Mesenchymal stem cell (in vitro differentiated cells and primary cell): ENCODE results near the gene FAM89B.

ENCODE experiments used
- DNase-seq: peaks from one replicate; pipeline ENCODE4 v3.0.0-alpha.2; 2013
- H2AFZ ChIP-seq: one replicate; pipeline ENCODE4 v1.6.1; 2013; ENCODE audit warnings: low read depth, mild to moderate bottlenecking, control low read depth, inconsistent platforms, low read length, moderate library complexity
- H2AK5ac ChIP-seq: 2 replicates; pipeline ENCODE4 v1.6.1; 2013; ENCODE audit warnings: low read length, moderate library complexity, mild to moderate bottlenecking, inconsistent platforms; ENCODE audit not compliant: severe bottlenecking
- H2BK120ac ChIP-seq: one replicate; pipeline ENCODE4 v1.6.1; 2013; ENCODE audit warnings: low read depth, mild to moderate bottlenecking, inconsistent platforms, low read length, moderate library complexity
- H2BK12ac ChIP-seq, 2 experiments: one replicate each; pipeline ENCODE4 v1.6.1; 2013; ENCODE audit warnings: inconsistent platforms in 2 of 2, low read length in 2 of 2, mild to moderate bottlenecking in 2 of 2, moderate library complexity in 2 of 2, control low read depth in 1 of 2
- H2BK15ac ChIP-seq: one replicate; pipeline ENCODE4 v1.6.1; 2013; ENCODE audit warnings: mild to moderate bottlenecking, low read depth, inconsistent platforms; ENCODE audit not compliant: poor library complexity, severe bottlenecking
- H2BK5ac ChIP-seq: 2 replicates; pipeline ENCODE4 v1.6.1; 2013; ENCODE audit warnings: low read depth, mild to moderate bottlenecking, low read length, control low read depth, inconsistent platforms; ENCODE audit not compliant: poor library complexity, severe bottlenecking
- H3K14ac ChIP-seq, 2 experiments: one replicate each; pipeline ENCODE4 v1.6.1; 2013; ENCODE audit warnings: inconsistent platforms in 2 of 2, low read length in 2 of 2, control low read depth in 1 of 2, mild to moderate bottlenecking in 1 of 2, moderate library complexity in 1 of 2
- H3K18ac ChIP-seq, 2 experiments: one replicate each; pipeline ENCODE4 v1.6.1; 2013; ENCODE audit warnings: inconsistent platforms in 2 of 2, low read length in 2 of 2, control low read depth in 1 of 2, low read depth in 1 of 2, mild to moderate bottlenecking in 1 of 2
- H3K23ac ChIP-seq, 2 experiments: one replicate each; pipeline ENCODE4 v1.6.1; 2013; ENCODE audit warnings: inconsistent platforms in 2 of 2, low read length in 2 of 2, mild to moderate bottlenecking in 2 of 2, moderate library complexity in 2 of 2, control low read depth in 1 of 2
- H3K27ac ChIP-seq: 2 replicates; pipeline ENCODE4 v1.5.1; 2013; ENCODE audit warnings: mild to moderate bottlenecking, moderate library complexity, low read length, control low read depth, inconsistent platforms; ENCODE audit not compliant: poor library complexity, severe bottlenecking
- H3K27me3 ChIP-seq, 2 experiments: 2 replicates each; pipeline versions ENCODE4 v1.6.1 to v1.7.0; 2013; ENCODE audit warnings: low read length in 2 of 2, mild to moderate bottlenecking in 2 of 2, moderate library complexity in 2 of 2, control low read depth in 1 of 2, inconsistent platforms in 1 of 2; ENCODE audit not compliant: control insufficient read depth in 1 of 2, insufficient read depth in 1 of 2
- H3K36me3 ChIP-seq, 2 experiments: 2 replicates each; pipeline versions ENCODE4 v1.6.1 to v1.7.0; 2013; ENCODE audit warnings: low read length in 2 of 2, control low read depth in 1 of 2, inconsistent platforms in 1 of 2, low read depth in 1 of 2, mild to moderate bottlenecking in 1 of 2; ENCODE audit not compliant: insufficient read depth in 2 of 2, control insufficient read depth in 1 of 2
- H3K4ac ChIP-seq, 2 experiments: one replicate each; pipeline ENCODE4 v1.6.1; 2013; ENCODE audit warnings: inconsistent platforms in 2 of 2, low read length in 2 of 2, mild to moderate bottlenecking in 2 of 2, moderate library complexity in 2 of 2, control low read depth in 1 of 2, low read depth in 1 of 2
- H3K4me1 ChIP-seq: 2 replicates; pipeline ENCODE4 v1.6.1; 2013; ENCODE audit warnings: low read depth, low read length, control low read depth; ENCODE audit not compliant: control insufficient read depth, insufficient read depth
- H3K4me2 ChIP-seq: 2 replicates; pipeline ENCODE4 v1.6.1; 2013; ENCODE audit warnings: low read length, mild to moderate bottlenecking, inconsistent platforms; ENCODE audit not compliant: poor library complexity, severe bottlenecking
- H3K4me3 ChIP-seq, 2 experiments: 2 replicates each; pipeline versions ENCODE4 v1.5.1 to v1.7.0; 2013; ENCODE audit warnings: low read length in 2 of 2, mild to moderate bottlenecking in 2 of 2, control low read depth in 1 of 2, low read depth in 1 of 2; ENCODE audit not compliant: insufficient read depth in 1 of 2
- H3K79me1 ChIP-seq: replicated peaks from 2 replicates; pipeline ENCODE4 v1.6.1; 2013; ENCODE audit warnings: mild to moderate bottlenecking, control low read depth, low read length, inconsistent platforms; ENCODE audit not compliant: poor library complexity, severe bottlenecking
- H3K9ac ChIP-seq: 2 replicates; pipeline ENCODE4 v1.7.0; 2013; ENCODE audit warnings: mild to moderate bottlenecking, low read length, moderate library complexity
- H3K9me3 ChIP-seq: 2 replicates; pipeline ENCODE4 v1.7.0; 2013; ENCODE audit warnings: mild to moderate bottlenecking, low read length; ENCODE audit not compliant: control insufficient read depth
- H4K8ac ChIP-seq: one replicate; pipeline ENCODE4 v1.6.1; 2013; ENCODE audit warnings: inconsistent platforms, mild to moderate bottlenecking, low read length, moderate library complexity
- H4K91ac ChIP-seq: one replicate; pipeline ENCODE4 v1.6.1; 2013; ENCODE audit warnings: mild to moderate bottlenecking, low read length, inconsistent platforms
- WGBS: methylation state at CpG from one replicate; pipeline ENCODE4 v1.1.7; 2013; ENCODE audit warnings: mixed read lengths; 5-methylcytosine and 5-hydroxymethylcytosine counted together

Gene FAM89B

GRCh38 chr11:65574811-65575567, 2.7 kb downstream of the FAM89B start:
- Histone ChIP-seq H3K79me1 (peaks cover 26% of the 10 kb centered on the region), H2BK15ac (peak overlapping the region; percentile 96), H3K27me3 (no peaks in the 10 kb centered on the region), H3K36me3 (peaks cover 12 to 24% of the 10 kb centered on the region in 2 experiments), H3K4me1 (peaks cover 54% of the 10 kb centered on the region), H3K27ac (peak overlapping the region; percentile 89), H3K9ac (peak overlapping the region; percentile 89), H2BK120ac (peak overlapping the region; percentile 45), H3K4me2 (peak overlapping the region; percentile 78), H2AFZ (peak overlapping the region; percentile 5), H2AK5ac (peak overlapping the region; percentile 35), H3K4ac (peak overlapping the region; percentile 58 to 90), H3K18ac (peak overlapping the region; percentile 95 to 96), H3K23ac (peak overlapping the region in 1 of 2 experiments; percentile 94), H4K8ac (peak overlapping the region; percentile 91), H3K4me3 (peak overlapping the region; percentile 74 to 89), H2BK12ac (peak overlapping the region; percentile 94 to 97), H2BK5ac (no peak overlapping the region), H3K14ac (peak overlapping the region in 1 of 2 experiments; percentile 68), H3K9me3 (no peaks in the 10 kb centered on the region), H4K91ac (peak overlapping the region; percentile 90)
- 12% methylated on average over 27 of the region's 28 CpGs for WGBS
- peak; percentile 70 for DNase-seq

DNA sequence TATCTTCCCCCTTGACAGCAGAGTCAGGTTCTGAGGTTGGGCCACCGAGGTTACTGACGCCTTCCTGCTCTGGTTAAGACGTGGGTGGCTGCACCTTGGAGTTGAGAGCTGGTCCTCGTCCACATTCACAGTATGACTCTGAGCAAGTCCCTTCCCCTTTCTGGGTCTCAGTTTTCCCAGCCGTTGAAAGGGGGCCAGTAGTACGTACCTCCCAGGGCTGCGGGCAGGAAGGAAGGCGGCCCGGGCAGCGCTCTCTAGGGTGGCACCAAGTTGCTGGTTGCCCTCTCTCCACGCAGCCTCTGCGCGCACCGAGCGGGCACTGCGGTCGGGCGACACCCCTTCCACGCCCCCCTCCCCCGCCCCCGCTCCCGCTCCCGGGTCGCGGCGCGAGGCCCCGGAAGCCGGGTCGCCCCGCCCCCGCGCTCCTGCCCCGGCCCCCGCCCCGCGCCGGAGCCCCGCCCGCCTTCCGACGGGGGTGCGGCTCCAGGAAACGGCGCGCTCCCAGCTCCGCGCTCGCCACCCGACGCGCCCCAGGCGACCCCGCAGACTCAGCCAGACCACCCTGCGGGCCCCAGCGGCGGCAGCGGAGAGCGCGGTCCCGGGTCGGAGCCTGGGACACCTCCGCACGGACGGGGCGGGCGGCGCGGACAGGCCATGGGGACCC, 3.4 kb downstream of the FAM89B start, which contains the start of gene EHBP1L1:
TSS of gene EHBP1L1 (plus strand) at position 486 of the 664 bp plus-strand sequence. CDS start 250 bp downstream, outside the sequence.
- WGBS, result under 1% methylated on average over 48 of the region's 69 CpGs
- Histone ChIP-seq H2BK5ac (no peak within 1 kb of the TSS), H3K9ac (peak within 1 kb of the TSS; percentile 90), H3K4me1 (peaks cover 52% of the 10 kb centered on the region), H3K4me2 (peak within 1 kb of the TSS; percentile 78), H3K4me3 (peak within 1 kb of the TSS; percentile 74 to 89), H3K23ac (peak within 1 kb of the TSS in 1 of 2 experiments; percentile 94), H3K18ac (peak within 1 kb of the TSS; percentile 95 to 96), H2BK120ac (peak within 1 kb of the TSS; percentile 83), H3K27ac (peak within 1 kb of the TSS; percentile 89), H3K27me3 (no peaks in the 10 kb centered on the region), H2BK15ac (peak within 1 kb of the TSS; percentile 96), H2AFZ (peak within 1 kb of the TSS; percentile 5), H3K4ac (peak within 1 kb of the TSS; percentile 64 to 90), H4K91ac (peak within 1 kb of the TSS; percentile 94), H3K14ac (peak within 1 kb of the TSS in 1 of 2 experiments; percentile 68), H3K79me1 (peaks cover 25% of the 10 kb centered on the region), H2BK12ac (peak within 1 kb of the TSS; percentile 94 to 97), H4K8ac (peak within 1 kb of the TSS; percentile 91), H3K36me3 (peaks cover 19 to 31% of the 10 kb centered on the region in 2 experiments), H3K9me3 (no peaks in the 10 kb centered on the region), H2AK5ac (peak within 1 kb of the TSS; percentile 35)
- DNase-seq, result peak; percentile 71

GRCh38 chr11:65576232-65576866, 4.0 kb downstream of the FAM89B start:
- Histone ChIP-seq H3K4me3 (peak overlapping the region; percentile 74 to 89), H3K9ac (peak overlapping the region; percentile 90), H3K27me3 (no peaks in the 10 kb centered on the region), H3K79me1 (peaks cover 21% of the 10 kb centered on the region), H3K18ac (peak overlapping the region; percentile 70 to 95), H2BK12ac (peak overlapping the region; percentile 51 to 55), H3K14ac (peak overlapping the region in 1 of 2 experiments; percentile 57), H4K8ac (peak overlapping the region; percentile 87), H3K27ac (peak overlapping the region; percentile 62), H2BK120ac (peak overlapping the region; percentile 69), H3K36me3 (peaks cover 26 to 36% of the 10 kb centered on the region in 2 experiments), H2AFZ (no peak overlapping the region), H2BK15ac (peak overlapping the region; percentile 92), H3K4me2 (peak overlapping the region; percentile 62), H2BK5ac (no peak overlapping the region), H2AK5ac (peak overlapping the region; percentile 12), H3K4ac (peak overlapping the region; percentile 10 to 64), H3K23ac (no peak overlapping the region), H3K4me1 (peaks cover 46% of the 10 kb centered on the region), H4K91ac (peak overlapping the region; percentile 94), H3K9me3 (no peaks in the 10 kb centered on the region)
- DNase-seq, result no peak
- 15% methylated on average over 16 of the region's 26 CpGs for WGBS
